ENCODE measurements around the gene SARM1.

The SARM1 gene

GRCh38 chr17:28405632-28406472 lies 34.4 kb downstream of the SARM1 start, which contains the start of gene SLC46A1:
TSS of gene SLC46A1 (minus strand) at chr17:28406212. CDS start at chr17:28406114, 98 bp downstream.
- TF ChIP-seq YY1 (IDR thresholded peaks at IDR 0.05; ENCODE audit: low read depth) (no peak; the same call in 1 of the 2 replicates), ZBTB7A (IDR thresholded peaks at IDR 0.05; ENCODE audit: low read depth) (peak; percentile 59; the same call in 1 of the 2 replicates), TCF12 (IDR thresholded peaks at IDR 0.05; ENCODE audit: low read depth) (peak; percentile 70), REST (IDR thresholded peaks at IDR 0.05; ENCODE audit: low read depth) (0 out of 2 replicates have a peak, but pooled peaks have one; percentile 25), CREB1 (IDR thresholded peaks at IDR 0.05; ENCODE audit: low read depth) (no peak), FOXM1 (IDR thresholded peaks at IDR 0.05; ENCODE audit: borderline replicate concordance, low read depth) (no peak), NFIC (IDR thresholded peaks at IDR 0.05) (0 out of 2 replicates have a peak, but pooled peaks have one; percentile 35), TAF1 (IDR thresholded peaks at IDR 0.05; ENCODE audit: low read depth) (no peak), TEAD4 (IDR thresholded peaks at IDR 0.05) (peak; percentile 19; the same call in 1 of the 2 replicates), MAX (IDR thresholded peaks at IDR 0.05) (peak; percentile 73), RAD21 (IDR thresholded peaks at IDR 0.05; ENCODE audit: low read depth) (no peak)

- TF ChIP-seq EP300 (IDR thresholded peaks at IDR 0.05; ENCODE audit: borderline replicate concordance) (no peak), CREB1 (IDR thresholded peaks at IDR 0.05; ENCODE audit: low read depth) (no peak), CEBPB (IDR thresholded peaks at IDR 0.05) (no peak), TAF1 (IDR thresholded peaks at IDR 0.05; ENCODE audit: low read depth) (no peak), USF1 (IDR thresholded peaks at IDR 0.05) (no peak)
Measured at GRCh38 chr17:28406473-28406814, 35.0 kb downstream of the SARM1 start.

GRCh38 chr17:28407130-28407973 lies 35.9 kb downstream of the SARM1 start:
- TF ChIP-seq EP300 (IDR thresholded peaks at IDR 0.05; ENCODE audit: borderline replicate concordance) = no peak
- no peak for TF ChIP-seq EGR1 (IDR thresholded peaks at IDR 0.05)
- no peak for TF ChIP-seq CREB1 (IDR thresholded peaks at IDR 0.05; ENCODE audit: low read depth)
- TF ChIP-seq TAF1 (IDR thresholded peaks at IDR 0.05; ENCODE audit: low read depth) = peak; percentile 20; the same call in 1 of the 2 replicates
- TF ChIP-seq TEAD4 (IDR thresholded peaks at IDR 0.05) = peak; percentile 48; the same call in 1 of the 2 replicates

- TF ChIP-seq TCF12 (IDR thresholded peaks at IDR 0.05; ENCODE audit: low read depth) = no peak
- TF ChIP-seq CREB1 (IDR thresholded peaks at IDR 0.05; ENCODE audit: low read depth) = no peak
- no peak for TF ChIP-seq FOXM1 (IDR thresholded peaks at IDR 0.05; ENCODE audit: borderline replicate concordance, low read depth)
- no peak for TF ChIP-seq CEBPB (IDR thresholded peaks at IDR 0.05)
- TF ChIP-seq EGR1 (IDR thresholded peaks at IDR 0.05) = no peak
- no peak for TF ChIP-seq YY1 (IDR thresholded peaks at IDR 0.05; ENCODE audit: low read depth)
- TF ChIP-seq USF1 (IDR thresholded peaks at IDR 0.05) = no peak
- TF ChIP-seq NFIC (IDR thresholded peaks at IDR 0.05) = no peak
- no peak for TF ChIP-seq REST (IDR thresholded peaks at IDR 0.05; ENCODE audit: low read depth)
- TF ChIP-seq MAX (IDR thresholded peaks at IDR 0.05) = no peak
- no peak for TF ChIP-seq RAD21 (IDR thresholded peaks at IDR 0.05; ENCODE audit: low read depth)
- no peak for TF ChIP-seq EP300 (IDR thresholded peaks at IDR 0.05; ENCODE audit: borderline replicate concordance)
- no peak for TF ChIP-seq ZBTB7A (IDR thresholded peaks at IDR 0.05; ENCODE audit: low read depth)
- no peak for TF ChIP-seq TEAD4 (IDR thresholded peaks at IDR 0.05)
- TF ChIP-seq TAF1 (IDR thresholded peaks at IDR 0.05; ENCODE audit: low read depth) = no peak
Measured at GRCh38 chr17:28407974-28408306, 36.4 kb downstream of the SARM1 start.

GRCh38 chr17:28412099-28412498 lies 40.6 kb downstream of the SARM1 start:
- no peak for TF ChIP-seq EGR1 (IDR thresholded peaks at IDR 0.05)
